ENCODE data around the gene AP3B1.

GRCh38 chr5:77994943-77995342, 299.6 kb downstream of the AP3B1 start:
- no peak for TF ChIP-seq EZH2 (IDR thresholded peaks at IDR 0.05; ENCODE audit: borderline replicate concordance, insufficient read depth, low read depth, low read length, poor library complexity, severe bottlenecking)
- TF ChIP-seq, protein P1, sequence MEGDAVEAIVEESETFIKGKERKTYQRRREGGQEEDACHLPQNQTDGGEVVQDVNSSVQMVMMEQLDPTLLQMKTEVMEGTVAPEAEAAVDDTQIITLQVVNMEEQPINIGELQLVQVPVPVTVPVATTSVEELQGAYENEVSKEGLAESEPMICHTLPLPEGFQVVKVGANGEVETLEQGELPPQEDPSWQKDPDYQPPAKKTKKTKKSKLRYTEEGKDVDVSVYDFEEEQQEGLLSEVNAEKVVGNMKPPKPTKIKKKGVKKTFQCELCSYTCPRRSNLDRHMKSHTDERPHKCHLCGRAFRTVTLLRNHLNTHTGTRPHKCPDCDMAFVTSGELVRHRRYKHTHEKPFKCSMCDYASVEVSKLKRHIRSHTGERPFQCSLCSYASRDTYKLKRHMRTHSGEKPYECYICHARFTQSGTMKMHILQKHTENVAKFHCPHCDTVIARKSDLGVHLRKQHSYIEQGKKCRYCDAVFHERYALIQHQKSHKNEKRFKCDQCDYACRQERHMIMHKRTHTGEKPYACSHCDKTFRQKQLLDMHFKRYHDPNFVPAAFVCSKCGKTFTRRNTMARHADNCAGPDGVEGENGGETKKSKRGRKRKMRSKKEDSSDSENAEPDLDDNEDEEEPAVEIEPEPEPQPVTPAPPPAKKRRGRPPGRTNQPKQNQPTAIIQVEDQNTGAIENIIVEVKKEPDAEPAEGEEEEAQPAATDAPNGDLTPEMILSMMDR (IDR thresholded peaks at IDR 0.05) = no peak
